ENCODE data around the gene MPPED1.

Gene MPPED1

DNA sequence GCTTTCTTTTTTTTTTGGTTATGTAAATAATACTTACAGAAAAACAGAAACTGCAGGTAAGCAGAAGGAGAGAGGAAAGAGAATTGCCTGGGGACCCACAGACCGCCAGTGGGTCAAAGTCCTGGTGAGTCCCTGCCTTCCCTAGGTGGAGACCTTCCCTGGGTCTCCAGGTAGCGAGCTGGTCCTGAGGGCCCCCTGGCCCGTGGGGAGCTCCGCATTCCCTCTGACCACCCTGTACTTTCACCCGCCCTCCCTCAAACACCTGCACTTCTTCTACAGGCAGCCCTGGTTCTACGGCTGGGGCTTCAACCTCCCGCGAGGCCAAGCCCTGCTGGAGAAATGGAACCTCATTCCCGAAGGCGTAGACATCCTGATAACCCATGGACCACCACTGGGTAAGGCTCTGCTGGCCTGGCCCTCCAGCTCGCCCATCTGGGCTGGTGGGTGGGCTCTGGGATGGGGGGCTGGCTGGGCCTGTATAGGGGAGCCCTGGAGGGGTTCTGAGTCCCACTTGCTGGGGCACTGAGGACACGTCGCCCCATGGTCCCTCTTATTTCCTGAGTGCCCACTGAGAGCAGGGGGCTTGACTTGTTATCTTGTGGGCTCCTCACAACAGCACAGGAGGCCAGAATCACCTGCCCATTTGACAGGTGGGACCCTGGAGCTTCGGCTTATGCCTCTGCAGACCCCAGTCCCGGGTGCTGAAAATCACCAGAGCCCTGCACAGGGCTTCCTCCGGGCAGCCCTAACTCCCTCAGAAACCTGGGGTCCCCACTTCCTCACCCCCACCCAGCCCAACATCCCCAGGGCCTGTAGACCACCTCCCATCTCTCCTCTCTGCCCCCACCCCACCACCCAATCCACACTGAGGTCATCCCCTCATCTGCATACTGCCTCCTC lies 86.4 kb downstream of the MPPED1 start:
- Histone ChIP-seq H3K27me3 (no peaks in the 10 kb centered on the region), H3K4me3 (no peak overlapping the region), H3K27ac (no peak overlapping the region), H3K9ac (no peak overlapping the region), H3K36me3 (no peaks in the 10 kb centered on the region), H3K4me1 (no peaks in the 10 kb centered on the region), H3K4me2 (no peak overlapping the region), H3K9me3 (replicated peaks in 1 of 11) (no peaks in the 10 kb centered on the region; a peak in 3 of 22 replicates), H4K20me1 (no peaks in the 10 kb centered on the region)
- TF ChIP-seq Cebpa-rat (IDR thresholded peaks at IDR 0.05): no peak

GRCh38 chr22:43498856-43499253 lies 87.0 kb downstream of the MPPED1 start:
- Histone ChIP-seq H3K27me3 (no peaks in the 10 kb centered on the region), H3K4me2 (no peak overlapping the region), H3K4me1 (no peaks in the 10 kb centered on the region), H4K20me1 (no peaks in the 10 kb centered on the region), H3K9me3 (replicated peaks in 1 of 11) (no peaks in the 10 kb centered on the region; a peak in 3 of 22 replicates), H3K36me3 (no peaks in the 10 kb centered on the region), H3K9ac (no peak overlapping the region), H3K4me3 (no peak overlapping the region), H3K27ac (no peak overlapping the region)
- no peak for TF ChIP-seq Cebpa-rat (IDR thresholded peaks at IDR 0.05)

GRCh38 chr22:43500792-43501785 lies 89.3 kb downstream of the MPPED1 start:
- Histone ChIP-seq H3K4me1 (no peaks in the 10 kb centered on the region), H4K20me1 (no peaks in the 10 kb centered on the region), H3K4me3 (no peak overlapping the region), H3K27ac (no peak overlapping the region), H3K4me2 (no peak overlapping the region), H3K27me3 (no peaks in the 10 kb centered on the region), H3K9me3 (replicated peaks in 1 of 11) (no peaks in the 10 kb centered on the region; a peak in 2 of 22 replicates), H3K36me3 (no peaks in the 10 kb centered on the region), H3K9ac (no peak overlapping the region)
- TF ChIP-seq Cebpa-rat (IDR thresholded peaks at IDR 0.05): no peak

DNA sequence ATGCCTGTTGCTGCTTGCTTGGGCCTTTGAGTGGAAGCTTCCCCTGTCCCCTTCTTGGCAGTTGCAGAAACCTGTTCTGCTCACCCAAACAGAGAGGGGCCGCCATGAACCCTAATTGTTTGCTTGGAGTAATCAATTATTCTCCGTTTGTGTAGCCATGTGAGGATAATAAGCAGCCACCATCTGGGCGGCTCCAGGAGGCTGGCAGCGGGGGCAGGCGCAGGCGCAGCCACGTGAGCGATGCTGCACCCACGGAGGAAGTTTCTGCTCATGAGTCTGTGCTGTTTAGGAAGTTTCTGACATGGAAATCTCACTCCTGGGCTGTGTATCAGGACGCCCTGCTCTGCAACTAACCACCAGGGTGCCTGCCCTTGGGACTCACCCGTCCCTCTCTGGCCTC lies 90.1 kb downstream of the MPPED1 start:
- no peaks in the 10 kb centered on the region; a peak in 2 of 22 replicates for H3K9me3 ChIP-seq (replicated peaks in 1 of 11)
- no peak overlapping the region for H3K9ac ChIP-seq
- H4K20me1 ChIP-seq: no peaks in the 10 kb centered on the region
- TF ChIP-seq Cebpa-rat (IDR thresholded peaks at IDR 0.05): no peak
- no peak overlapping the region for H3K4me3 ChIP-seq
- H3K36me3 ChIP-seq: no peaks in the 10 kb centered on the region
- H3K27ac ChIP-seq: no peak overlapping the region
- H3K4me1 ChIP-seq: no peaks in the 10 kb centered on the region
- H3K4me2 ChIP-seq: no peak overlapping the region
- no peaks in the 10 kb centered on the region for H3K27me3 ChIP-seq

- Histone ChIP-seq H3K27me3 (no peaks in the 10 kb centered on the region), H3K9me3 (replicated peaks in 1 of 11) (no peaks in the 10 kb centered on the region; a peak in 2 of 22 replicates), H3K4me3 (no peak overlapping the region), H3K4me2 (no peak overlapping the region), H4K20me1 (no peaks in the 10 kb centered on the region), H3K9ac (no peak overlapping the region), H3K36me3 (no peaks in the 10 kb centered on the region), H3K4me1 (no peaks in the 10 kb centered on the region), H3K27ac (no peak overlapping the region)
- TF ChIP-seq Cebpa-rat (IDR thresholded peaks at IDR 0.05): no peak
Observed at GRCh38 chr22:43502306-43502874, 90.6 kb downstream of the MPPED1 start.

DNA sequence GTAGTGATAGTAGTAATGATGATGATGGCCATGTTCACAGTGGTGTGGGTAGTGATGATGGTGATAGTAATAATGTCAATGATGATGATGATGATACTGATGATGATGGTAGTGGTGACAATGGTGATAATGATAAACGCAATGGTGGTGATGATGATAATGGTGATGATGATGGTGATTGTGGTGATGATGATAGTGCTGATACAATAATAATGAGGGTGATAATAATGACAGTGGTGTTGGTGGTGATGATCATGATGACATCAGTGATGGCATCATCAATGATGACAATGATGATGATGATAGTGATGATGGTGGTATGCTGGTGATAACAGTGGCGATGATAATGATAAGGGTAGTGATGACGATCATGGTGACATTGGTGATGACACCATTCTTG lies 92.3 kb downstream of the MPPED1 start:
- H3K9ac ChIP-seq: no peak overlapping the region
- H3K36me3 ChIP-seq: no peaks in the 10 kb centered on the region
- no peaks in the 10 kb centered on the region for H3K27me3 ChIP-seq
- H3K4me3 ChIP-seq: no peak overlapping the region
- H4K20me1 ChIP-seq: no peaks in the 10 kb centered on the region
- H3K27ac ChIP-seq: no peak overlapping the region
- H3K4me2 ChIP-seq: no peak overlapping the region
- TF ChIP-seq Cebpa-rat (IDR thresholded peaks at IDR 0.05): no peak
- H3K9me3 ChIP-seq (replicated peaks in 1 of 11): no peaks in the 10 kb centered on the region
- no peaks in the 10 kb centered on the region for H3K4me1 ChIP-seq

DNA sequence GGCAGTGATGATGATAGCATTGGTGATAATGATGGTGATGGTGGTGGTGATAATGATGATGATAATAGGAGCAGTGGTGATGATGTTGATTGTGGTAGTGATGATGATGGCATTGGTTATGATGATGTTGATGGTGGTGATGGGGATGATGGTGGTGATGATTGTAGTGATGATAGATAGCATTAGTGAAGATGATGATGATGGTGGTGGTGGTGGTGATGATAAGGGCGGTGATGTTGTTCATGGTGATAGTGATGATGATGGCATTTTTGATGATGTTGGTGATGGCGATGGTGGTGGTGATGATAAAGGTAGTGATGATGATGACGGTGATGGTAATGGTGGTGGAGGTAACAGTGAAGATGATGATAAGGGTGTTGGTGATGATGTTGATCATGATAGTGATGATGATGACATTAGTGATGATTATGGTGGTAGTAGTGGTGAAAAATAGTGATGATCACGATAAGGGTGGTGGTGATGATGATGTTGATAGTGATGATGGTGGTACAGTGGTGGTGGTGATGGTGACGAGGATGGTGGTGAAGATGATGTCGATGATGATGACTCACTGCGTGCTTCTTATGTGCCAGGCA lies 93.0 kb downstream of the MPPED1 start:
- Histone ChIP-seq H3K9me3 (replicated peaks in 1 of 11) (no peaks in the 10 kb centered on the region), H3K4me1 (no peaks in the 10 kb centered on the region), H3K27me3 (no peaks in the 10 kb centered on the region), H3K36me3 (no peaks in the 10 kb centered on the region), H4K20me1 (no peaks in the 10 kb centered on the region), H3K9ac (no peak overlapping the region), H3K4me3 (no peak overlapping the region), H3K4me2 (no peak overlapping the region), H3K27ac (no peak overlapping the region)
- no peak for TF ChIP-seq Cebpa-rat (IDR thresholded peaks at IDR 0.05)

DNA sequence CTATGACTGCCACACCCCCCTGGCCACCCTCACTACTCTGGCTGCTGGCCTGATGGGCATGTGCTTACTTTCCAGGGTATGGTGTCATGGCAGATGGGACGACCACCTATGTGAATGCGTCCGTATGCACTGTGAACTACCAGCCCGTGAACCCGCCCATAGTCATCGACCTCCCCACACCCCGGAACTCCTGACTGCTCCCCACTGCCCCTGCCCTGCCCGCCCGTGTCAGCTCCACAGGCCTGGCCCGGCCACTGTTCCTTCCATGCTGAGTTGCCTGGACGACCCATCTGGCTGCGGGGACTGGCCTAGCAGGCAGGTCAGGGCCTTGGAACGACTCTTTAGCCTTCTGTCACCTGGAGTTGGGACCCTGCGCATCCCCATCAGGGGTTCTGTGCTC lies 93.6 kb downstream of the MPPED1 start:
- H4K20me1 ChIP-seq: no peaks in the 10 kb centered on the region
- H3K4me3 ChIP-seq: no peak overlapping the region
- no peak overlapping the region for H3K9ac ChIP-seq
- no peak overlapping the region for H3K27ac ChIP-seq
- no peaks in the 10 kb centered on the region for H3K9me3 ChIP-seq (replicated peaks in 1 of 11)
- H3K4me1 ChIP-seq: no peaks in the 10 kb centered on the region
- no peaks in the 10 kb centered on the region for H3K27me3 ChIP-seq
- TF ChIP-seq Cebpa-rat (IDR thresholded peaks at IDR 0.05): no peak
- H3K4me2 ChIP-seq: no peak overlapping the region
- H3K36me3 ChIP-seq: no peaks in the 10 kb centered on the region

DNA sequence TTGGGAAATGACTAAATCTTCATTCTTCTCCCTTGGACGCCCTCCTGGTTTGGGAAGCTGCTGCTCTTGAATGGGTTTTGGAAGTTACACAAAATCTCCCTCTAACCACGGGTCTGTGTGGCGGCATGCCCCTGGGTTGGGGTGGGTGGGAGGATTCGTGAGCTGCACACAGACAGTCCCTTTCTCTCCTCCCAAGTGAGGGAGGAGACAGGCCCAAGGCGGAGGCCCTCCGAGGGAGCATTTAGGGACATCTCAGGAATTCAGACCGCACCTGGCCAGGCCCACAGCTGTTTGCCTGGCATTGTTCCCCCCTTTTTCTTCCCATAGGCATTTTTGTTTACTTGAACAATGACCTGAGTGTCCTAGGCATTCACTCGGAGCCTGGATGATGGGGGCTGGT lies 94.1 kb downstream of the MPPED1 start:
- Histone ChIP-seq H3K27me3 (no peaks in the 10 kb centered on the region), H3K27ac (no peak overlapping the region), H3K9ac (no peak overlapping the region), H4K20me1 (no peaks in the 10 kb centered on the region), H3K4me1 (no peaks in the 10 kb centered on the region), H3K4me2 (no peak overlapping the region), H3K36me3 (no peaks in the 10 kb centered on the region), H3K9me3 (replicated peaks in 1 of 11) (no peaks in the 10 kb centered on the region), H3K4me3 (no peak overlapping the region)
- no peak for TF ChIP-seq Cebpa-rat (IDR thresholded peaks at IDR 0.05)

Data from BLaER1 treated with 17β-estradiol and CSF1 and Interleukin-3, amounts not matched to agents 10 nM and 100 nM (cell line).